Karpas-422 (cell line): ENCODE measurements around the gene PID1. TPM values are rescaled to one million over a fixed set of nuclear protein-coding genes. Genes with fewer than 3 reads are reported as not detected.
A peak's percentile ranks its signal among the peaks of the same experiment; 100 is the strongest.

ENCODE experiments used
- DNase-seq: peaks from one replicate; pipeline ENCODE4 v3.0.0-alpha.2; 2015
- H2AFZ ChIP-seq: fragments of 200-600 bp; sonication (generic); 2 replicates; pipeline ENCODE4 v1.6.1; 2014; ENCODE audit warnings: antibody characterized with exemption, low read length, mixed read lengths
- H3K27ac ChIP-seq: fragments of 200-600 bp; sonication (generic); 2 replicates; pipeline ENCODE4 v1.5.1; 2014; ENCODE audit warnings: mild to moderate bottlenecking, low read length, moderate library complexity
- H3K27me3 ChIP-seq: fragments of 200-600 bp; sonication (generic); 2 replicates; pipeline ENCODE4 v1.6.1; 2014; ENCODE audit warnings: low read length, mixed read lengths
- H3K36me3 ChIP-seq: fragments of 200-600 bp; sonication (generic); 2 replicates; pipeline ENCODE4 v1.6.1; 2014; ENCODE audit warnings: low read length, mixed read lengths; ENCODE audit not compliant: insufficient read depth
- H3K4me1 ChIP-seq: fragments of 200-600 bp; sonication (generic); 2 replicates; pipeline ENCODE4 v1.6.1; 2014; ENCODE audit warnings: mild to moderate bottlenecking, low read length, mixed read lengths
- H3K4me2 ChIP-seq: fragments of 200-600 bp; sonication (generic); 2 replicates; pipeline ENCODE4 v1.6.1; 2014; ENCODE audit warnings: low read length, low read depth, mild to moderate bottlenecking; ENCODE audit not compliant: poor library complexity, severe bottlenecking
- H3K4me3 ChIP-seq: fragments of 200-600 bp; sonication (generic); 2 replicates; pipeline ENCODE4 v1.5.1; 2014; ENCODE audit warnings: mild to moderate bottlenecking, antibody characterized with exemption, low read length, mixed read lengths
- H3K79me2 ChIP-seq: fragments of 200-600 bp; sonication (generic); 2 replicates; pipeline ENCODE4 v1.6.1; 2014; ENCODE audit warnings: mild to moderate bottlenecking, low read length, mixed read lengths
- H3K9ac ChIP-seq: fragments of 200-600 bp; sonication (generic); 2 replicates; pipeline ENCODE4 v1.6.0; 2014; ENCODE audit warnings: low read length
- H3K9me2 ChIP-seq: fragments of 200-600 bp; sonication (generic), shearing (Covaris generic); replicated peaks from 2 replicates; pipeline ENCODE4 v1.6.0; 2014; ENCODE audit warnings: mild to moderate bottlenecking, low read length, moderate library complexity; ENCODE audit not compliant: insufficient read depth
- H3K9me3 ChIP-seq: fragments of 300-700, 200-600 bp; sonication (generic); 2 replicates; pipeline ENCODE4 v1.6.1; 2014; ENCODE audit warnings: low read length, mixed read lengths
- H4K20me1 ChIP-seq: fragments of 200-600 bp; sonication (generic); 2 replicates; pipeline ENCODE4 v1.6.1; 2014; ENCODE audit warnings: mild to moderate bottlenecking, antibody characterized with exemption, low read length, low read depth; ENCODE audit not compliant: insufficient read depth
- total RNA-seq: library from RNA; depleted of rRNA; stranded (reverse); fragments of >200 nt; shearing (Covaris generic); gene quantifications from 2 replicates; pipeline ENCODE4 v1.2.3, GENCODE V29; 2014; ENCODE audit warnings: low replicate concordance

Gene PID1
- total RNA-seq, 1 experiment from 2014 or later, result not detected

DNA sequence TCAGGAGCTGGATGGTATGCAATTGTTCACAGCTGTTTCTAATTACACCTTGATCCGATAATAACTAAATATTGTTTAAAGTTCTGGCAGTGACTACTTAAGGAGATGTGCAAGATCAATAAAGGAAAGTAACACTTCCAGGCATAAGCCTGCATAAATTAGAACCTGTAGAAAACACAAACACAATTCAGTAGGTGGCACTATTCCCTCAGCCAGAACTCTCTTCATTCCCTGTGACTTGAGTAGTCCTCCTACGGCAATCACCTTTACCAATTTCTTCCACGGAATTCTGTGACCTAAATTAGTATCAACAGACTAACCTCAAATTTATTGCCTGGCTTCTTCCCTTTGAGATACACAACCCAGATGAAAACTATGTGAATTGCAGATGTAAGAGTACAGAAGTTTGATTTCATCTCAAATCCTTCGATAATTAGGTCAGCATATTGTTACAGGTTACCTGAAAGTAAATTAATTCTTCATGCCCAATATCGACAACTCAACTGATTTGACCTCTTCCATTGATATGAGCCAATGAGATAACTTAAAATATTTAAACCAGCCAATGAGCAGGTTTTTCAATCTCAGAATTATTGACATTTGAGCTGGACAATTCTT is 137.8 kb downstream of the PID1 start:
- Histone ChIP-seq H3K36me3 (no peaks in the 10 kb centered on the region), H3K27me3 (no peaks in the 10 kb centered on the region), H3K4me1 (no peaks in the 10 kb centered on the region), H3K9me2 (no peaks in the 10 kb centered on the region), H3K27ac (no peak overlapping the region), H3K79me2 (no peaks in the 10 kb centered on the region), H4K20me1 (no peaks in the 10 kb centered on the region), H3K4me3 (no peak overlapping the region), H3K4me2 (no peak overlapping the region), H3K9me3 (no peaks in the 10 kb centered on the region), H2AFZ (no peak overlapping the region), H3K9ac (no peak overlapping the region)
- peak; percentile 61 for DNase-seq

DNA sequence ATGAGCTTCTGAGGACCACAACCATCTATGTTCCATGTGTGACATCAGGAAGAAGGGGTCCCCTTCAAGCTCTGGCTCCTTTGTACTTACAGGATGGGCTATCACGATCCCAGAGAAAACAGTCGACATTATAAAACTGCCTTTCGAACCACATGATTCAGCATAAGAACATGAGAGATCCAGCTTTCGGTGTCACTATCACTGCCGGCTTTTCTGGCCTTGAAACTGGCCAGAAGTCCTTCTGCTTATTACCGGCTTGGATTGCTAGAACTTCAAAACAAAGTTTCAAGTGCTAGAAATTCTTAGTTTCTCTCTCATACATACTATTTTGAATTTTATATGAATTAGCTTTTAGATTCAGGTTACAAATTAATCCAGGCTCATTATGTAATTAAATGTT is 138.9 kb downstream of the PID1 start:
- no peak overlapping the region for H3K4me3 ChIP-seq
- no peak overlapping the region for H2AFZ ChIP-seq
- no peaks in the 10 kb centered on the region for H3K4me1 ChIP-seq
- no peak for DNase-seq
- no peak overlapping the region for H3K9ac ChIP-seq
- no peaks in the 10 kb centered on the region for H4K20me1 ChIP-seq
- no peaks in the 10 kb centered on the region for H3K36me3 ChIP-seq
- H3K4me2 ChIP-seq, result no peak overlapping the region
- no peaks in the 10 kb centered on the region for H3K27me3 ChIP-seq
- H3K9me3 ChIP-seq, result no peaks in the 10 kb centered on the region
- no peaks in the 10 kb centered on the region for H3K79me2 ChIP-seq
- no peaks in the 10 kb centered on the region for H3K9me2 ChIP-seq
- no peak overlapping the region for H3K27ac ChIP-seq

- Histone ChIP-seq H3K27ac (no peak overlapping the region), H3K9me3 (no peaks in the 10 kb centered on the region), H4K20me1 (no peaks in the 10 kb centered on the region), H3K9me2 (no peaks in the 10 kb centered on the region), H3K4me2 (no peak overlapping the region), H3K27me3 (no peaks in the 10 kb centered on the region), H3K79me2 (no peaks in the 10 kb centered on the region), H3K9ac (no peak overlapping the region), H2AFZ (no peak overlapping the region), H3K36me3 (no peaks in the 10 kb centered on the region), H3K4me1 (no peaks in the 10 kb centered on the region), H3K4me3 (no peak overlapping the region)
- no peak for DNase-seq
These were observed 140.6 kb downstream of the PID1 start for GRCh38 chr2:229130522-229130921.

GRCh38 chr2:229129738-229130371 is 141.2 kb downstream of the PID1 start:
- Histone ChIP-seq H3K9me3 (no peaks in the 10 kb centered on the region), H3K4me2 (no peak overlapping the region), H3K9ac (no peak overlapping the region), H3K4me1 (no peaks in the 10 kb centered on the region), H3K9me2 (no peaks in the 10 kb centered on the region), H4K20me1 (no peaks in the 10 kb centered on the region), H3K27ac (no peak overlapping the region), H2AFZ (no peak overlapping the region), H3K36me3 (no peaks in the 10 kb centered on the region), H3K4me3 (no peak overlapping the region), H3K27me3 (no peaks in the 10 kb centered on the region), H3K79me2 (no peaks in the 10 kb centered on the region)
- no peak for DNase-seq

GRCh38 chr2:229127471-229127870 is 143.6 kb downstream of the PID1 start:
- Histone ChIP-seq H3K4me2 (no peak overlapping the region), H3K4me1 (no peaks in the 10 kb centered on the region), H2AFZ (no peak overlapping the region), H3K79me2 (no peaks in the 10 kb centered on the region), H3K27me3 (no peaks in the 10 kb centered on the region), H4K20me1 (no peaks in the 10 kb centered on the region), H3K9me3 (no peaks in the 10 kb centered on the region), H3K36me3 (no peaks in the 10 kb centered on the region), H3K4me3 (no peak overlapping the region), H3K9ac (no peak overlapping the region), H3K9me2 (no peaks in the 10 kb centered on the region), H3K27ac (no peak overlapping the region)
- DNase-seq, result no peak

DNA sequence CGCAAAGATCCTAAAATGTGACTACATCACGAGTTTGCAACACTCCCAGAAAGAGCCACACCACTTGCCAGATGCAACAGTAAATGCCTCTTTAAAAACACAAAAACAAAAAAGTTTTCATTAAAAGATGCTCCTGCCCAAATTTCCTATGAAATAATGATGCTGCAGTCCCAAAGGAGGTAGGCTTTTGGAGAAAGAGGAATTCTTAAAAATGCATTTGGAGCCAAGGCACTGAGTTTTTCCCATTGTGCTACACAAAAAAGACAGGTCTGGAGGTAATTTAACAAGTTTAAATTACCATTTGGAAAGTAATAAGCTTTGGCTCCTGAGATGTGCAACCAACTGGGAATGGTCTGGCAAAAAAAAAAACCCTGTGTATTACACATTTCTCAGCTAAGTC is 145.0 kb downstream of the PID1 start:
- DNase-seq, result no peak
- no peaks in the 10 kb centered on the region for H3K36me3 ChIP-seq
- H3K9ac ChIP-seq, result no peak overlapping the region
- H3K4me3 ChIP-seq, result no peak overlapping the region
- no peaks in the 10 kb centered on the region for H3K79me2 ChIP-seq
- H3K27ac ChIP-seq, result no peak overlapping the region
- H4K20me1 ChIP-seq, result no peaks in the 10 kb centered on the region
- no peaks in the 10 kb centered on the region for H3K9me3 ChIP-seq
- H2AFZ ChIP-seq, result no peak overlapping the region
- H3K4me1 ChIP-seq, result no peaks in the 10 kb centered on the region
- H3K9me2 ChIP-seq, result no peaks in the 10 kb centered on the region
- H3K4me2 ChIP-seq, result no peak overlapping the region
- no peaks in the 10 kb centered on the region for H3K27me3 ChIP-seq

DNA sequence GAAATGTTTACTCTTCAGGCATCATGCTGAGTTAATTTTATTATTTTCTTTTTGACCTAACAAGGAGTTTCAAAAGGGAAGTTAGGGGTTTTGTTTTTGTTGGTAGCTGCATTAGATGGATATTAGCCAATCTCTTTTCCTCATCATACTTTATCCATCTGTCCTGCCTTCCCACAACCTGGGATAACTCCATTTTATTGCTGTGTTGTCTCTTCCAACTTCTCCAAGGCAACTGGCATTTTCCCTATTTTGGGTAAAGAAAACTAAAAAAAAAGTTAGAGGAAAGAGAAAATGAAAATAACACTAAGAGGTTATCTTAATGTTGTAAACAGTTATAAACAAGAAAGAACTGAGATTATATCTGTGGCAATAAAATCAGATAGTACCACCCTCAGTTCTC is 147.0 kb downstream of the PID1 start:
- H4K20me1 ChIP-seq, result no peaks in the 10 kb centered on the region
- no peaks in the 10 kb centered on the region for H3K9me2 ChIP-seq
- no peak for DNase-seq

GRCh38 chr2:229118927-229119326 is 152.2 kb downstream of the PID1 start:
- Histone ChIP-seq H3K9me3 (no peaks in the 10 kb centered on the region), H3K9ac (no peak overlapping the region), H3K79me2 (no peaks in the 10 kb centered on the region), H3K27me3 (no peaks in the 10 kb centered on the region), H3K9me2 (no peaks in the 10 kb centered on the region), H3K27ac (no peak overlapping the region), H3K4me1 (no peaks in the 10 kb centered on the region), H4K20me1 (no peaks in the 10 kb centered on the region), H3K4me2 (no peak overlapping the region), H2AFZ (no peak overlapping the region), H3K36me3 (no peaks in the 10 kb centered on the region), H3K4me3 (no peak overlapping the region)
- no peak for DNase-seq

More for the DNA sequence above, 147.0 kb downstream of the PID1 start:
- H3K4me1 ChIP-seq, result no peaks in the 10 kb centered on the region
- H3K27ac ChIP-seq, result no peak overlapping the region
- H3K4me3 ChIP-seq, result no peak overlapping the region
- no peak overlapping the region for H2AFZ ChIP-seq
- no peaks in the 10 kb centered on the region for H3K36me3 ChIP-seq
- no peak overlapping the region for H3K4me2 ChIP-seq
- H3K27me3 ChIP-seq, result no peaks in the 10 kb centered on the region
- H3K9ac ChIP-seq, result no peak overlapping the region
- no peaks in the 10 kb centered on the region for H3K79me2 ChIP-seq
- no peaks in the 10 kb centered on the region for H3K9me3 ChIP-seq
